Vagina (tissue), 2 donors: ENCODE measurements around the gene EHMT1. TPM values are rescaled to one million over a fixed set of nuclear protein-coding genes. Genes with fewer than 3 reads are reported as not detected.
A peak's percentile ranks its signal among the peaks of the same experiment; 100 is the strongest.

Experiments used
- DNase-seq, 2 donors: peaks; one replicate each; pipeline ENCODE4 v3.0.0-alpha.2; 2017; ENCODE audit errors: extremely low spot score in 2 of 2
- H3K27ac ChIP-seq: fragments of 200-600 bp; sonication (generic); one replicate; pipeline ENCODE4 v1.5.1; 2019
- H3K27me3 ChIP-seq: fragments of 200-600 bp; sonication (generic); one replicate; pipeline ENCODE4 v1.5.1; 2019
- H3K36me3 ChIP-seq, 2 donors: fragments of 200-600 bp; sonication (generic); one replicate each; pipeline ENCODE4 v1.5.1; 2017 to 2019
- H3K4me1 ChIP-seq: fragments of 200-600 bp; sonication (generic); one replicate; pipeline ENCODE4 v1.5.1; 2019
- H3K4me3 ChIP-seq, 2 donors: fragments of 200-600 bp; sonication (generic); 1 replicate in 1 of 2; 2 replicates in 1 of 2; pipeline ENCODE4 v1.5.1; 2016 to 2019
- H3K9me3 ChIP-seq: fragments of 200-600 bp; sonication (generic); one replicate; pipeline ENCODE4 v1.5.1; 2019
- POLR2A ChIP-seq, 2 donors: fragments of 450-650 bp; IDR thresholded peaks; one replicate each; pipeline ENCODE4 v1.6.1; 2017; ENCODE audit warnings: antibody characterized with exemption in 2 of 2, mild to moderate bottlenecking in 2 of 2, moderate library complexity in 2 of 2
- POLR2AphosphoS5 ChIP-seq, 2 donors: sonication (generic); formaldehyde crosslinking; IDR thresholded peaks; one replicate each; pipeline ENCODE4 v1.9.0; 2017; ENCODE audit warnings: antibody characterized with exemption in 2 of 2, mild to moderate bottlenecking in 2 of 2, low read depth in 1 of 2; ENCODE audit not compliant: insufficient read depth in 1 of 2
- intact Hi-C: fragments of 100-400 bp; cut with DNase I; formaldehyde crosslinking; loops from one replicate; pipeline ENCODE4 v1.15.1; 2023
- total RNA-seq: library from RNA; depleted of rRNA; stranded (reverse); fragments of >200 nt; gene quantifications from one replicate; pipeline ENCODE4 v1.2.3, GENCODE V29; 2016
- TF ChIP-seq, protein P1 (sequence below), 3 experiments: fragments of 450-650 bp in 2 of 3; fragments of 200-600 bp in 1 of 3; sonication (generic) in 1 of 3; IDR thresholded peaks; one replicate each; pipeline ENCODE4 v1.5.1; 2017 to 2019; ENCODE audit warnings: antibody characterized with exemption in 3 of 3, mild to moderate bottlenecking in 2 of 3, moderate library complexity in 2 of 3

EHMT1 gene
- total RNA-seq, 1 donor from 2014 or later = 65.8 TPM

DNA sequence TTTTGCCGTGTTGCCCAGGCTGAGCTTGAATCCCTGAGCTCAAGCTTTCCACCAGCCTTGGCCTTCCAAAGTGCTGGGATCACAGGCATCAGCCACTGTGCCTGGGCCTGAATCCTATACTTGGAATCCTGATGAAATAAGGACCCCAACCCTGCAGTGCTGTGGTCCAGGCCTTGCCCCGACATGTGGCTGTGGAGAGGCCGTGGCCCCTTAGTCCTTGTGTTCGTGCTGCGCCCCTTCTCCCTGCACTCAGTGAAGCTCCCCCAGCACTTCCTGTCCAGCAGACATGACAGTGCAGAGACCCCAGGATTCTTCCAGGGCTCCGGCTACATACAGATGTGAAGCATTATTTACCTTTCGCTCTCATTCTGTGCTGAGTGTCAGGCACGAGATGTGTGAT lies 52.9 kb downstream of the EHMT1 start:
- Histone ChIP-seq H3K36me3 (no peaks in the 10 kb centered on the region), H3K27me3 (no peaks in the 10 kb centered on the region), H3K4me1 (peaks cover 37% of the 10 kb centered on the region), H3K27ac (no peak overlapping the region), H3K9me3 (no peaks in the 10 kb centered on the region), H3K4me3 (no peak overlapping the region)
- TF ChIP-seq, protein P1, sequence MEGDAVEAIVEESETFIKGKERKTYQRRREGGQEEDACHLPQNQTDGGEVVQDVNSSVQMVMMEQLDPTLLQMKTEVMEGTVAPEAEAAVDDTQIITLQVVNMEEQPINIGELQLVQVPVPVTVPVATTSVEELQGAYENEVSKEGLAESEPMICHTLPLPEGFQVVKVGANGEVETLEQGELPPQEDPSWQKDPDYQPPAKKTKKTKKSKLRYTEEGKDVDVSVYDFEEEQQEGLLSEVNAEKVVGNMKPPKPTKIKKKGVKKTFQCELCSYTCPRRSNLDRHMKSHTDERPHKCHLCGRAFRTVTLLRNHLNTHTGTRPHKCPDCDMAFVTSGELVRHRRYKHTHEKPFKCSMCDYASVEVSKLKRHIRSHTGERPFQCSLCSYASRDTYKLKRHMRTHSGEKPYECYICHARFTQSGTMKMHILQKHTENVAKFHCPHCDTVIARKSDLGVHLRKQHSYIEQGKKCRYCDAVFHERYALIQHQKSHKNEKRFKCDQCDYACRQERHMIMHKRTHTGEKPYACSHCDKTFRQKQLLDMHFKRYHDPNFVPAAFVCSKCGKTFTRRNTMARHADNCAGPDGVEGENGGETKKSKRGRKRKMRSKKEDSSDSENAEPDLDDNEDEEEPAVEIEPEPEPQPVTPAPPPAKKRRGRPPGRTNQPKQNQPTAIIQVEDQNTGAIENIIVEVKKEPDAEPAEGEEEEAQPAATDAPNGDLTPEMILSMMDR (IDR thresholded peaks at IDR 0.05) = no peak
- TF ChIP-seq POLR2AphosphoS5 (IDR thresholded peaks at IDR 0.05; ENCODE audit: insufficient read depth in 1 of 2, low read depth in 1 of 2) (no peak), POLR2A (IDR thresholded peaks at IDR 0.05) (no peak)
- intact Hi-C loops = no loop called here
- no peak for DNase-seq

DNA sequence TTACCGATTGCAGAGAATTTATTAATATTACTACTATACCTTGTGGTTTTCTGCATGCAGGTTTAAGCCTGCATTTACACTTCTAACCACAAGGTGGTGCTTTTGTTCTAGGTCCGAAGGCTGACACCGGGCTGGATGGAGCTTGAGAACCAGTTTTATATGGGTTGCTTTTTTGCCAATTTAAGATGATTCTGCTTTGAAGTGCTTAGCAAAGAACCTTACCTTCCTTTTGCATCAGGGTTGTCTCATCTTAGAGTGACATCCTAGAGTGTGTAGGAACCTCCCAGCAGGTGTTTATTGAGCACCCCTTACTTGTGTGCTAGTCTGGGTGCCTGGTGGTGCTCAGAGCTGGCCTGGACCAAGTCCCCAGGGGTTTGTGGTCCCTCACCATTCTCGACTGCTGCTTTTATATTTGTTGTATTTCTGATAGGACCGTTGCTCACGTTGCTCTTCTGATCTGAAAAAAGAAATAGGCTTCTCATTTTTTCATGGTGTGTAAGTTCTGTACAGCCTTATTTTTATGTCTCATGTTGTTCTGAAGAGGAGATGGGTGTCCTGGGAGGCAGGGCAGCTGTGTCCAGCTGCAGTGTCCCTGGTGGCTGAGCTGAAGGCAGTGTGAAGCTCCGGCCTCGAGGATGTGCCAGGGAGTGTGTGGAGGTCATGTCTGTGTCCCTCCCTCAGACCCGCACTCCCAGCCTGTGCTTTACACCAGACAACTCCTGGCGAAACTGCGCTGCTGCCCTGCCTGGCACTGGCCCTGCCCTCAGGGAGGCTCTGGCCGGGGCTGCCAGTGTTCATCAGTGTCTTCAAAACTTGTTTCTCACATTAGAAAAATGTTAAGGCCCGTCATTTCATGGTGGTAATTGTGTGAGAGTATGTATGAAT lies 54.3 kb downstream of the EHMT1 start:
- H3K4me1 ChIP-seq = peaks cover 32% of the 10 kb centered on the region
- intact Hi-C loops = no loop called here
- TF ChIP-seq POLR2AphosphoS5 (IDR thresholded peaks at IDR 0.05; ENCODE audit: insufficient read depth in 1 of 2, low read depth in 1 of 2) (peak in 1 of 2 donors; percentile 20), POLR2A (IDR thresholded peaks at IDR 0.05) (no peak)
- TF ChIP-seq, protein P1 (IDR thresholded peaks at IDR 0.05) = peak; percentile 63 to 80 (median 72)
- no peak overlapping the region for H3K27ac ChIP-seq
- H3K9me3 ChIP-seq = no peaks in the 10 kb centered on the region
- DNase-seq = no peak
- H3K27me3 ChIP-seq = no peaks in the 10 kb centered on the region
- no peaks in the 10 kb centered on the region for H3K36me3 ChIP-seq
- H3K4me3 ChIP-seq = no peak overlapping the region

DNA sequence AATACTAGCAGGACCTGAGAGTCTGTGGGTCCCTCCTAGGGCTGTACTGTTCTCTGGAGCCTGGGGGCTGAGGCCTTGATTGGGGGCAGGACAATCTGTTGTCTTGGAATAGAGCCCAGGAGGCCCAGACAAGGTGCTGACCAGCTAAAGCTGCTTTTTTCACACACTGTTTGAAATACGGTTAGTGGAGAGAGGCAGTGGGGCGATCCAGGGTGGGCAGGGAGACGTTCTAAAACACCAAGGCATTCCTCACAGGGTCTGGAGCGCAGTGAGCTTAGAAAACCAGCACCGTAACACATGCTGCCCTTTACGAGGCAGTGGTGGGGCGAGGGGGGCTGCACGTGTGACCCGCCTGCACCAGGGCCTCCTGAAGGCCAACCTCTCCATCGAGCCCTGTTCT lies 55.1 kb downstream of the EHMT1 start:
- Histone ChIP-seq H3K4me3 (no peak overlapping the region), H3K36me3 (no peaks in the 10 kb centered on the region), H3K4me1 (peaks cover 33% of the 10 kb centered on the region), H3K9me3 (no peaks in the 10 kb centered on the region), H3K27me3 (no peaks in the 10 kb centered on the region), H3K27ac (no peak overlapping the region)
- DNase-seq = no peak
- TF ChIP-seq POLR2AphosphoS5 (IDR thresholded peaks at IDR 0.05; ENCODE audit: insufficient read depth in 1 of 2, low read depth in 1 of 2) = no peak
- TF ChIP-seq POLR2A (IDR thresholded peaks at IDR 0.05) = no peak
- TF ChIP-seq, protein P1 (IDR thresholded peaks at IDR 0.05) = no peak
- intact Hi-C loops = no loop called here

DNA sequence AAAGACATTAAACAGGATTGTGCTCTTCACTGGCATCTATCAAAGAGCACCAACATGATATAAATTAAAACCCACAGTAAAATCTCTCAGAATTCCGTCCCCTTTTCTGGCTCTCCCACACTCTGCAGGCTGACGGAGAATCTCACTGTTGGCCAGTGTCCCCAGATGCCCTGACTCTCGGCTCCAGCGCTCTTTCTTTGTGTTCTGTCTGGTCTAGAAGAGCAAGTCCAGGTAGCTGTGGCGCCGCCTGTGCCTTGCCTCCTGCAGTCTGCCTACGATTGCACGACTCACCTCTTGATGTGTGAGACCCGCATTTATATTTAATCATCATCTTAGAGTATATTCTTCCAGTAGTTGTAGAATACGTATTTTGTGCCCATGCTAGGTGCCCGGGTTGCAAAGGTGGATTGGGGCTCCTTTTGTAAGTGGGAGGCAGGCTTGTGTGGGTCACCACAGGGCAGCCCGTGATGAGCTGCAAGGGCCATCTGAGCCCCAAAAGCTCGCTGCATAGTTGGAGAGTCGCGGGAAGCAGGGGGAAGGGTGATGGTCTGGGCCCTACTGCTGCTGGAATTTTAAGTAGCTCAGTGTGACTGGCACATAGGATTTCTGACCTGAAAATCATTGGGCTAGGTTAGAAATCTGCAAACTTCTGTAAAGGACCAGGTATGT lies 55.6 kb downstream of the EHMT1 start:
- TF ChIP-seq POLR2A (IDR thresholded peaks at IDR 0.05) = no peak
- TF ChIP-seq POLR2AphosphoS5 (IDR thresholded peaks at IDR 0.05; ENCODE audit: insufficient read depth in 1 of 2, low read depth in 1 of 2) = no peak
- TF ChIP-seq, protein P1 (IDR thresholded peaks at IDR 0.05) = no peak
- Histone ChIP-seq H3K27me3 (no peaks in the 10 kb centered on the region), H3K9me3 (no peaks in the 10 kb centered on the region), H3K36me3 (no peaks in the 10 kb centered on the region), H3K4me3 (no peak overlapping the region), H3K4me1 (peaks cover 38% of the 10 kb centered on the region), H3K27ac (no peak overlapping the region)
- DNase-seq = no peak
- intact Hi-C loops = no loop called here

DNA sequence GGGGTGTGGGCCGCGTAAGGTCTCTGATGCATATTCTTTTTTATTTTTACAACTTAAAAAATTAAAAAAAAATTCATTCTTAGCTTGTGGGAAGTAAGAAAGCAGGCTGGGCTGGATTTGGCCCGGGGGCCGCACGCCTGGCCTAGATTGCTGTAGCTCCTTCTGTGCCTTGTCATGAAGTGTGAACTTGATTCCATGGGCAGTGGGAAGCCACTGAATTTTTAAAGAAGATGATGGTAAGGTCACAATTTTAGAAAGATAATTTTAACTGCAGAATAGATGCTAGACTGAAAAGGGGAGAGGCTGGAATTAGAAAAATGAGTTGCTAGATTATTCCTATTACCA lies 56.1 kb downstream of the EHMT1 start:
- H3K27ac ChIP-seq = no peak overlapping the region
- TF ChIP-seq POLR2AphosphoS5 (IDR thresholded peaks at IDR 0.05; ENCODE audit: insufficient read depth in 1 of 2, low read depth in 1 of 2) (no peak), POLR2A (IDR thresholded peaks at IDR 0.05) (no peak)
- intact Hi-C loops = no loop called here

More for the DNA sequence above, 56.1 kb downstream of the EHMT1 start:
- H3K4me1 ChIP-seq = peaks cover 42% of the 10 kb centered on the region
- H3K4me3 ChIP-seq = no peak overlapping the region
- H3K27me3 ChIP-seq = no peaks in the 10 kb centered on the region
- DNase-seq = no peak
- no peaks in the 10 kb centered on the region for H3K9me3 ChIP-seq
- H3K36me3 ChIP-seq = no peaks in the 10 kb centered on the region
